ENCODE results near the gene RHOV. TPM values are rescaled to one million over a fixed set of nuclear protein-coding genes. Genes with fewer than 3 reads are reported as not detected.

Gene RHOV
- total RNA-seq, 2 donors from 2014 or later, result 14.9 to 18.6 TPM

DNA sequence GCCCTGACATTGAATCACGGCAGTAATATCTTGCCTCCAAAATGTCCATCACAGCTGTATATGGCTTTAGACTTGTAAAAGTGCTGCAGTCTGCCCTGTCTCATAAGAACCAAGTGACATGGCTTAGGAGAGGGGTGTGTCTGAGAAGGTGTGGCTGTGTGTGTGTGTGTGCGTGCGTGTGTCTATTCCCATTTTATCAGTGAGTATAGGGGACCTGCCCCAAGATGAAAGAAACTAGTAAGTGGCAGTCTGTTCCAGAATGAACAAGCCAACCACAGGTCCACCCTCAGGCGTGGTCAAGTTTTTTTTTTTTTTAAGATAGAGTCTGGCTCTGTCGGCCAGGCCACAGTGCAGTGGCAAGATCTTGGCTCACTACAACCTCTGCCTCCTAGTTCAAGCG, 5.6 kb upstream of the RHOV start:
- DNase-seq, result peak; percentile 79
- TF ChIP-seq, protein P1, sequence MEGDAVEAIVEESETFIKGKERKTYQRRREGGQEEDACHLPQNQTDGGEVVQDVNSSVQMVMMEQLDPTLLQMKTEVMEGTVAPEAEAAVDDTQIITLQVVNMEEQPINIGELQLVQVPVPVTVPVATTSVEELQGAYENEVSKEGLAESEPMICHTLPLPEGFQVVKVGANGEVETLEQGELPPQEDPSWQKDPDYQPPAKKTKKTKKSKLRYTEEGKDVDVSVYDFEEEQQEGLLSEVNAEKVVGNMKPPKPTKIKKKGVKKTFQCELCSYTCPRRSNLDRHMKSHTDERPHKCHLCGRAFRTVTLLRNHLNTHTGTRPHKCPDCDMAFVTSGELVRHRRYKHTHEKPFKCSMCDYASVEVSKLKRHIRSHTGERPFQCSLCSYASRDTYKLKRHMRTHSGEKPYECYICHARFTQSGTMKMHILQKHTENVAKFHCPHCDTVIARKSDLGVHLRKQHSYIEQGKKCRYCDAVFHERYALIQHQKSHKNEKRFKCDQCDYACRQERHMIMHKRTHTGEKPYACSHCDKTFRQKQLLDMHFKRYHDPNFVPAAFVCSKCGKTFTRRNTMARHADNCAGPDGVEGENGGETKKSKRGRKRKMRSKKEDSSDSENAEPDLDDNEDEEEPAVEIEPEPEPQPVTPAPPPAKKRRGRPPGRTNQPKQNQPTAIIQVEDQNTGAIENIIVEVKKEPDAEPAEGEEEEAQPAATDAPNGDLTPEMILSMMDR (IDR thresholded peaks at IDR 0.05), result no peak
- Histone ChIP-seq H3K36me3 (no peaks in the 10 kb centered on the region), H3K9me3 (no peaks in the 10 kb centered on the region), H3K4me3 (no peak overlapping the region), H3K4me1 (no peaks in the 10 kb centered on the region), H3K9ac (ENCODE audit: low read depth in 2 of 2, low read length in 2 of 2) (no peak overlapping the region), H3K27me3 (no peaks in the 10 kb centered on the region), H3K27ac (peak overlapping the region; percentile 2)
- intact Hi-C loops (cut with DNase I), result no loop called here

GRCh38 chr15:40878785-40879184, 4.8 kb upstream of the RHOV start:
- Histone ChIP-seq H3K9ac (ENCODE audit: low read depth in 2 of 2, low read length in 2 of 2) (no peak overlapping the region), H3K4me3 (no peak overlapping the region), H3K9me3 (no peaks in the 10 kb centered on the region), H3K36me3 (no peaks in the 10 kb centered on the region), H3K4me1 (no peaks in the 10 kb centered on the region), H3K27me3 (no peaks in the 10 kb centered on the region), H3K27ac (no peak overlapping the region)
- DNase-seq, result peak; percentile 54
- intact Hi-C loops (cut with DNase I), result no loop called here
- TF ChIP-seq, protein P1 (IDR thresholded peaks at IDR 0.05), result no peak

GRCh38 chr15:40877694-40878093, 3.7 kb upstream of the RHOV start:
- Histone ChIP-seq H3K9me3 (no peaks in the 10 kb centered on the region), H3K27me3 (no peaks in the 10 kb centered on the region), H3K4me1 (peaks cover 4% of the 10 kb centered on the region), H3K4me3 (no peak overlapping the region), H3K36me3 (no peaks in the 10 kb centered on the region), H3K9ac (ENCODE audit: low read depth in 2 of 2, low read length in 2 of 2) (no peak overlapping the region), H3K27ac (no peak overlapping the region)
- TF ChIP-seq, protein P1 (IDR thresholded peaks at IDR 0.05), result no peak
- intact Hi-C loops (cut with DNase I), result no loop called here
- no peak for DNase-seq

GRCh38 chr15:40875991-40876730, 2.1 kb upstream of the RHOV start:
- no peaks in the 10 kb centered on the region for H3K36me3 ChIP-seq
- intact Hi-C loops (cut with DNase I), result no loop called here
- TF ChIP-seq, protein P1 (IDR thresholded peaks at IDR 0.05), result no peak
- no peak overlapping the region for H3K4me3 ChIP-seq
- no peaks in the 10 kb centered on the region for H3K27me3 ChIP-seq
- no peak overlapping the region for H3K9ac ChIP-seq (ENCODE audit: low read depth in 2 of 2, low read length in 2 of 2)
- H3K9me3 ChIP-seq, result no peaks in the 10 kb centered on the region
- H3K4me1 ChIP-seq, result peaks cover 4% of the 10 kb centered on the region
- DNase-seq, result peak; percentile 14
- no peak overlapping the region for H3K27ac ChIP-seq

- peak overlapping the region; percentile 54 to 55 for H3K9ac ChIP-seq (ENCODE audit: low read depth in 2 of 2, low read length in 2 of 2)
These were observed 992 bp downstream of the RHOV start for GRCh38 chr15:40872791-40873693.

More at GRCh38 chr15:40872791-40873693, 992 bp downstream of the RHOV start:
- TF ChIP-seq, protein P1 (IDR thresholded peaks at IDR 0.05), result no peak
- H3K27me3 ChIP-seq, result no peaks in the 10 kb centered on the region
- peaks cover 4% of the 10 kb centered on the region for H3K4me1 ChIP-seq
- no peaks in the 10 kb centered on the region for H3K36me3 ChIP-seq
- H3K27ac ChIP-seq, result peak overlapping the region; percentile 74
- peak overlapping the region; percentile 55 for H3K4me3 ChIP-seq
- no peak for DNase-seq
- intact Hi-C loops (cut with DNase I), result no loop called here
- H3K9me3 ChIP-seq, result no peaks in the 10 kb centered on the region

Data from colonic mucosa (tissue), 4 donors.